Retina (tissue), 1 donor: ENCODE results near the gene DNAJC30.
A peak's percentile ranks its signal among the peaks of the same experiment; 100 is the strongest.

Experiments used
- DNase-seq: peaks from one replicate; pipeline ENCODE4 v3.0.0-alpha.2; 2016

DNAJC30 gene

DNA sequence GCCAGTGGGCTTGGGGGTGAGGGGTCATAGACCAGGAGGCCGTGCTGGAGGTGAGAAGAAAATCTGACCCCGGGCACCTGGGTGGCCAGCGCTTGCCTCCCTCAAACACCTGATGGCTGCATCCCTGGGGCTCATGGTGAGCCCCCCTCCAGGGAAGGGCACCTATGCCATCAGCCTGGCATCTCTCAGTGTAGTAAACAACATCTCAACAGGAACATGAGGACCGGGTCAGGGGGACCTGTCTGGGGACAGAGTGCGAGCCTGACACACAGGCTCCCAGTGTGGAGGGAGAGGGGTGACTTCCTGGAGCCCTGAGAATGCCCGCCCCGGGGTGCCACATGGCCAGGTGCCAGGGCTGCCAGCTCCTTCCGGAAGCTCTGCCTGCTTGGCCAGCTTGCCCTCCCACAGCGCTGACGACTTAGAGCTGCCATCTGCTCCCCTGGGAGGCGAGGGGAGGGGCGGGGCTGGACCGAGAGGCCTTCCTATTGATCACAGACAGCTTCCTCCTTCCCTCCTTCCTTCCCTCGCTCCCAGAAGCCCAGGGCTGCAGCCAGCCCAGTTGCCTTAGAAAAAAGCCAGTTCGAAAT lies 23.9 kb upstream of the DNAJC30 start:
- DNase-seq, result peak; percentile 60

DNA sequence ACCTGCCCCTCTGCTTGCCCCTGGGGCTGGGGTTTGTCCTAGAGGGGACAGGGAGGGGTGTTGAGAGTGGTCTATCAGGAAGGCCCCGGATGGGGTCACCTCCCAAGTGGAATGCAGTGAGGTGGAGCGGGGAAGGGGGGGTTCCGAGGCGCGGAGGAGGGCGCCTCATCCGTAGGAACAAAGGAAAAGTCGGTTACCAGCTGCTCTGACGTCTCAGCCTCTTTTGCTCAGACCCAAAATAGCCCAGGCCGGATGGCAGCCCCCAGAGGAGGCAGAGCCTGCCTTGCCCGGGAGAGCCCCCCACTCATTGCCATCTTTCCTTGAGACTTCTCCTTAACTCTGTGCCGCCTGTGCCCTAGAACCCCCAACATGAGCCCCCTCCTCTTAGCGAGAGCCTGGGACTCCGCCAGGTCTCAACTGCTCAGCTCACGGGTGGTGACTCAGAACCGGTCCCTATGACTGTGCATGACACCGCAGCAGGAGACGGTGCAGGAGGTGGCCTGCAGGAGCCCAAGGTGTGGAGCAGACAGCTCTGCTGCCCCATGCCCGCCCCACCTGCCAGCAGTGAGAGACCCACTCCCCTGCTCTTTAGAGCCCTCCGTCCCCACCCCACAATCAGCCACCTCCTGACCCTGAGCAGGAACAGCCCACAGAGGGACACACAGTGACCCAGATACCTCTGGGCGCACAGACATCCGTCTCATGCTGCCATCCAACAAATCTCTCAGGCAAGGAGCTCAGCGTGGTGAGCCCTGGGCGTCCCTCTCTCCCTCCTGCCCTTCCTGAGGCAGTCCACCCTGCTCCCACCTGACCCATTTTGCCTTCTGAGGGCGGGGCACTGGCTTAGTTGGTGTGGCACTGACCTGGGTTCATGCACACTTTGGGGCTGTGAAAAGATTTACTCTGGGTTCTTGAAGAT lies 23.1 kb upstream of the DNAJC30 start:
- DNase-seq, result peak; percentile 50

GRCh38 chr7:73705551-73705920 lies 22.3 kb upstream of the DNAJC30 start:
- no peak for DNase-seq

DNA sequence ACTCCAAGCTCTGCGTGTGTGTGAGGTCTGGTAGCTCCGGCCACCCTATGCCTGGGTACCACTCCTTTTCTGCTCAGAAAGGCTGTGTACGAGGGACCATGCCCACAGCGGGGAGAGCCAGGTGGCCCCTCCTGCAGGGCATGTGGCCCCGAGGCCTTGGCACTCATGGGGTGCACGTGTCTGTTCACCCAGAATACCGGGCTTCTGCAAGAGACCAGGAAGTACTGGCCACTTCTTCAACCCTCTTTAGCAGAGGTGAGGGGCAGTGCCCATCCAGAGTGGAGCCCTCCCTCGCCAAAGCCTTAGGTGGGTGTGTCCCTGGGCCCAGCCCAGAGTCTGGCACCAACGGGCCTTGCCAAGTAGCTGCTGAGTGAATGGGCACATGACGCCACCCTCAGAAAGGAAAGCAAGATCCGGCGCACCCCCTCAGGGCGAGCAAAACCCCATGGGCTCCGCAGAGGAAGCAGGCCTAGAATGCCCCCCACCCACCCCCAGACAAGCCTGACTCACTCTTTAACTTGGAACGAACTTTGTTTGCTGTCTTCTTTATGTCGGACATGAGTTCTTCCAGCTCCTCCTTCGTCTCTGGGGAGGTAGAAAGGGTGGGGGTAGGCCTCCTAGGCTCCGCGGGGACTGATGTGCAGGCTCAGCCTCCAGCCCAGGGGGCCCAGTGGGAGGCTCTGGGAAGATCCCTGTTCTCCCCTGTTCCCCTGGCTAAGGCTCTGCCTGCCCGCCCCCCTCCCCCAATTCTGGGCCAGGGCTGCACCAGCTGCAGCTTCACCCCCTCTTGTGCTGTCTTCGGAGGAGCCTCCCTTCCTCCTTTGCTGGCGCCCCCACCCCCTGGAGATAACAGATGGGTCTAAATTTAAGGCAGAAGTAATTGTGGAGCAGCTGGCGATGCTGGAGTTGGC lies 21.6 kb upstream of the DNAJC30 start:
- DNase-seq, result no peak

- peak; percentile 64 for DNase-seq
Measured at GRCh38 chr7:73703757-73704639, 20.7 kb upstream of the DNAJC30 start.

- DNase-seq, result no peak
Measured at GRCh38 chr7:73703225-73703624, 20.0 kb upstream of the DNAJC30 start.

- no peak for DNase-seq
Measured at GRCh38 chr7:73702665-73703064, 19.4 kb upstream of the DNAJC30 start.

- no peak for DNase-seq
Measured at GRCh38 chr7:73702226-73702625, 19.0 kb upstream of the DNAJC30 start.

GRCh38 chr7:73701357-73701995 lies 18.2 kb upstream of the DNAJC30 start:
- peak; percentile 36 for DNase-seq

DNA sequence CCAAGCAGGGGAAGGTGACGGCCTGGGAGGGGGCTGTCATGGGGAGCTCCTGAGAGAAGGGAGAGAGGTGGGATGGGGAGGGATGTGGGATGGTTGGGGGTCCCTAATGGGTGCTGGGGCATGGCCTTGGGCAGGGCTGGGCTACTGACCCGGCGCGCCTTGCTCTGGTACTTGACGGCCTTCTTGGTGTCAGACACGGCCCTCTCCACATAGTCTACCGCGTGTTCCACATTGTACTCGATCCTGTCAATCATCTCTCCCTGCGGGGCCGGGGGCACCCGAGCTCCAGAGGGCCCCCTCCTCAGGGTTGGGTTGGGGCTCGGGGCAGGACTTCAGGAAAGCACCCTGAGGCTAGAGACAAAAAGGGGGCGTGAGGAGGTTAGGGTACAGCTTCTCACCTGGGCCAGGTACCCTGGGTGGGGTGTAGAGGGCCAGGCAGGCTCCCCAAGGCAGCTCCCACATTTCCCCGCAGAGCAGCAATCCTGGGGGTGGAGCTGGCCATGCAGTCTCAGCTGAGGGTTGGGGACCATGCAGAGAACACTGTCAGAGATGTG lies 17.4 kb upstream of the DNAJC30 start:
- no peak for DNase-seq

DNA sequence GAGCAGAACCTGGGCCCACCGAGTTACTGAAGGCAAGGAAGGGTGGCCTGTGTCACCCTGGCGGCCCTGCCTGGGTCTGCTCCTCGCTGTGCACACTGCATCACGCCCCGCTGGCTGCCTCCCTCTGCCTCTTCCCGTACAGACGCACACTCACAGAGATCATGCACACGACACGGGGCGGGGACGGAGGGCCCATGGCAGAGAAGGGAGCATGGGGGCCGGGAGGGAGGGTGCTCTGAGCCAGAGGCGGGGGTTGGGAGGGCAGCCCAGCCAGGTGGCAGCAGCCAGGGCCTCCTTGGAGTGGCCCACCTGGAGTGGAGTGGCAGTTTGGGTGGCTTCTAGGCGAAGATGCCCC lies 16.8 kb upstream of the DNAJC30 start:
- no peak for DNase-seq

DNA sequence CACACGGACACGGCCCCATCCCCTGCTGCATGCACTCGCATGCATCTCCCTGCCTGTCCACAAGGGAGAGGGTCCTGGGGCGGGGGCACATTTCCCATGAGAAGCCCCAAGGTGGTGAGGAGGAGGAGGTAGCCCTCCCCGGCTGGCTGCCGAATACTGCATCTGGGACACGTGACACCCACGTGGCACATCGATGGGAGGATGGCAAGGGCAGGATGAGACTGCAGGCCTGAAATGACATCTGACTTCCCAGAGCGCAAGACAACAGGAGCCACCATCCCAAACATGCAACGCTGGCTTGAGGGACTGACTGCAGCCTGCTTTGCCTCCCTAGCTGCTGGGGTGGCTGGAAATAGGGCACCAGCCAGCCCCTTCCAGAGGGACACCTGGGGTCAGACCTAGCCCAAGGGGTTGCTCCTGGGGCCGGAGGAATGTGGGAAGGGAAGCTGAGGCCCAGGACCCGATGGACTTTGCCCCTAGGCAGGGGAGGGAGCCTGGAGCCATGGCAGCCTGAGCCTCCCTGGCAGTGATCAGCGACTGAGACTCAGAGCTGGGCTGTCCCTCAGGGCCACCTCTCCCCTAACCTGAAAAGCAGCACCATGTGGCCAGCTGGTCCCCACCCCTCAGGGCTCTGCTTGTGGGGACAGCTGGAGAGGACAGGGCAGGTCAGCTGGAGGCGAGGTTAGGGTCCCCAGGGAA lies 16.3 kb upstream of the DNAJC30 start:
- DNase-seq, result peak; percentile 25

DNA sequence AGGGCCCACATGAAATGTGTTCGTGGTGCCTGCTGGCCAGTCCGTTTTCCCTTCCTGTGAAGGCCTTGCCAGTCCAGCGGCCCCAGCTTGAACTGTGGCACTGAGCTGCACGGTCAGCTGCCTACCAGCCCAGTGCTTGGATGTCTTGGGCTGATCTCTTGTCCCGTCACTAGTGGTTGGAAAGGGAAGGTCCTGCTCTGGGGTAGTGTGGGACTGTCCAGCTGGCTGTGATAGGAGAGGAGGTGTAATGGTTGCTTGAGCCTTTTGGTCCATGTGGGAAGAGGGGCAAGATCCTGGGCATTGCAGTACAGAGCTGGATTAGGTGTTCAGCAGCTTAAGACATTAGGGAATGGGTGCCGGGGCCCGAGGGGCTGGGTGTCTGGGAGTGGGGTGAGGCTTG lies 15.2 kb upstream of the DNAJC30 start:
- DNase-seq, result no peak

GRCh38 chr7:73696372-73696771 lies 13.1 kb upstream of the DNAJC30 start:
- no peak for DNase-seq

DNA sequence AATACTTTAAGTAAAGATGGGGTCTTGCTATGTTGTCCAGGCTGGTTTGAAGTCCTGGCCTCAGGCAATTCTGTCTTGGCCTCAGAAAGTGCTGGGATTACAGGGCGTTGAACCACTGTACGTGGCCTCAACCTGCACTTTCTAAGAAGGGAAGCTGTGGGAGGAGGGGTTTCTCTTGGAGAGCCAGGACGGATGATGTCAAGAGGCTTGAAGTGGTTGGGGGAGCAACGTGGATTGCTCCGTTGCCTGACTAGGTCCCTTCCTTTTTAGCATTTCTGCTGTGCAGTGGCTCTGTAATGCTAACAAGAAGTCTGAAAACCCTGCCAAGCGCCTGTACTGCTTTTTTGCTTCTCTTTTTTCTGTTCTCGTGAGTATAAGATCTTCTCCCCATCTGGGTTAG lies 7.4 kb upstream of the DNAJC30 start:
- no peak for DNase-seq

GRCh38 chr7:73688288-73688687 lies 5.0 kb upstream of the DNAJC30 start:
- no peak for DNase-seq

DNA sequence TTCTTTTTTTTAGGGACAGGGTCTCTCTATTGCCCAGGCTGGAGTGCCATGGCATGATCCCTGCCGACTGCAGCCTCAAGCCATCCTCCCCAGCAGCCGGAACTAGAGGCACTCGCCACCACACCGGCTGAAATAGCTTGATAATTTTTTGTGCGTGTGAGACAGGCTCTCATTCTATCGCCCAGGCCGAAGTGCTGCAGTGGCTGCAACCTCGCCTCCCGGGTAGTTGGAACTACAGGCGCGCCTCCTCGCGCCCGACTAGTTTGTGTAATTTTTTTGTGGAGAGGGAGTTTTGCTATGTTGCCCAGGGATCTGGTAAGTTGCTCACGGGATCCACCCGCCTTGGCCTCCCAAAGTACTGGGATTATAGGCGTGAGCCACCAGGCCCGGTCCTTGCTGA lies 2.1 kb upstream of the DNAJC30 start:
- no peak for DNase-seq

DNA sequence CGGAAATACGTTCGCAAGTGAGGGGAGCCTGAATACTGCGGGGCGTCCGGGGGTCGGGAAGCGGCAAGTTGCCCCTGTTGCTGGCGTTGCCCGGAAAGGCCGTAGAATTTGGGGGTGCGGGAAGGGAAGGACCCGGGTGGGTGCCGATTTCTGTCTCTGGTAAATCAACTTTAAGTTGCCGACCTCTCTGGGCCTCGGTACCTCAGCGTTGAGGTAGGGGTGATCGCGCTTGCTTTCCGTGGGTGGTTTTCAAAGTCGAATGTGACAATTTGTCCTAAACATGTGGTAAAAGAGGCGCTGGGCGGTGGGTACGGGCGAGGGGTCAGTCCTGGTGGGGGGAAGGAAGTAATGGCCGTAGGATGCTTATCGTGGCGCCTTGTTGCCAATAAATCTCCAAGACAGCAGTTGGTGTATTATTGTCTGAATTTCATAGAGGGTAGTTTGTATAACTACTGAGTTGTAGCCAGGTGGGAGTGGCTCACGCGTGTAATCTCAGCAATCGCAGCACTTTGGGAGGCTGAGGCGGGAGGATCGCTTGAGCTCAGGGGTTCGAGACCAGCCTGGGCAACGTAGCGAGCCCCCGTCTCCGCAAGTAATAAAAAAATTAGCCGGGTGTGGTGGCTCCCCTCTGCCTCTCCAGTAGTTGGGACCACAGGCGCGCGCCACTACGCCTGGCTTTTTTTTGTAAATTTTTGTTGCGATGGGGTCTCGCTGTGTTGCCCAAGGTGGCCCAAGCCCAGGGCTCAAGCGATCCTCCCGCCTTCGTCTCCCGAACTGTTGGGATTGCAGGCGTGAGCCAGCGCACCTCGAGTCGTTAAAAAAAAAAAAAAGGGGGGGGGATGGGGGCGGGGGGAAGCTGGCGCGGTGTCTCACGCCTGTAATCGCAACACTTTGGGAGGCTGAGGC lies 788 bp upstream of the DNAJC30 start:
- DNase-seq, result no peak

GRCh38 chr7:73682745-73683055 lies 553 bp downstream of the DNAJC30 start:
- no peak for DNase-seq

GRCh38 chr7:73681031-73681430 lies 2.2 kb downstream of the DNAJC30 start:
- no peak for DNase-seq
